Measurements from ENCODE around the gene SMARCA4.
A peak's percentile ranks its signal among the peaks of the same experiment; 100 is the strongest.
"Not testable (repeated sequence)": the region's sequence is repeated elsewhere in the genome, so short reads cannot be mapped to it uniquely, and the experiment has no call there.

SMARCA4 gene

GRCh38 chr19:11093689-11094238 is 132.9 kb downstream of the SMARCA4 start:
- H2BK12ac ChIP-seq (ENCODE audit: low read length) = no peak overlapping the region
- no peak overlapping the region for H3K27ac ChIP-seq (replicated peaks; ENCODE audit: low read length)

GRCh38 chr19:11094520-11094894 is 133.7 kb downstream of the SMARCA4 start:
- DNase-seq (ENCODE audit: low spot score) = no peak
- peaks cover 5% of the 10 kb centered on the region for H3K79me1 ChIP-seq (ENCODE audit: low read depth, low read length)
- H3K14ac ChIP-seq (ENCODE audit: low read length) = no peak overlapping the region
- H2BK120ac ChIP-seq (ENCODE audit: low read depth, low read length) = no peak overlapping the region
- H3K4me2 ChIP-seq (ENCODE audit: insufficient read depth, low read length, poor library complexity, severe bottlenecking) = no peak overlapping the region
- H3K18ac ChIP-seq (ENCODE audit: low read length) = no peak overlapping the region
- H4K91ac ChIP-seq (ENCODE audit: low read depth, low read length, poor library complexity) = no peak overlapping the region
- H3K4me1 ChIP-seq (ENCODE audit: control insufficient read depth in 2 of 2, insufficient read depth in 1 of 2, low read depth in 1 of 2, low read length in 2 of 2) = peaks cover 5 to 7% of the 10 kb centered on the region in 2 donors
- H3K23ac ChIP-seq (ENCODE audit: low read depth, low read length, poor library complexity) = no peak overlapping the region
- WGBS, 2 donors (ENCODE audit: extremely low coverage in 2 of 2, insufficient read length in 2 of 2, insufficient replicate concordance in 1 of 2) = no CpG with 5 or more reads among the region's 4 CpGs
- no peak overlapping the region for H2AK5ac ChIP-seq (ENCODE audit: low read depth, low read length)
- H3K36me3 ChIP-seq (replicated peaks in 1 of 2; ENCODE audit: control insufficient read depth in 2 of 2, insufficient read depth in 2 of 2, low read length in 2 of 2) = peaks cover 36 to 91% of the 10 kb centered on the region in 2 donors
- H2BK5ac ChIP-seq (ENCODE audit: low read length) = no peak overlapping the region
- H3K27me3 ChIP-seq (ENCODE audit: control insufficient read depth in 3 of 3, insufficient read depth in 3 of 3, low read depth in 1 of 3, low read length in 3 of 3) = no peaks in the 10 kb centered on the region
- H3K9me3 ChIP-seq (replicated peaks in 1 of 2; ENCODE audit: control insufficient read depth in 2 of 2, insufficient read depth in 1 of 2, low read depth in 1 of 2, low read length in 2 of 2) = no peaks in the 10 kb centered on the region
- H3K4me3 ChIP-seq (ENCODE audit: low read length in 2 of 2) = peak overlapping the region in 1 of 2 donors; percentile 14
- no peak overlapping the region for H3K9ac ChIP-seq (ENCODE audit: low read depth, low read length, poor library complexity)
- no peak overlapping the region for H2AFZ ChIP-seq (ENCODE audit: low read length)
- no peak overlapping the region for H3K4ac ChIP-seq (ENCODE audit: low read length)
- H2BK15ac ChIP-seq (ENCODE audit: low read length) = no peak overlapping the region
- no peak overlapping the region for H3K27ac ChIP-seq (replicated peaks; ENCODE audit: low read length)
- no peak overlapping the region for H2BK12ac ChIP-seq (ENCODE audit: low read length)
- H4K8ac ChIP-seq (ENCODE audit: low read depth, low read length) = no peak overlapping the region

More at GRCh38 chr19:11093689-11094238, 132.9 kb downstream of the SMARCA4 start:
- Histone ChIP-seq H3K4me2 (ENCODE audit: insufficient read depth, low read length, poor library complexity, severe bottlenecking) (no peak overlapping the region), H4K8ac (ENCODE audit: low read depth, low read length) (peak overlapping the region; percentile 52), H3K14ac (ENCODE audit: low read length) (no peak overlapping the region), H3K4me3 (ENCODE audit: low read length in 2 of 2) (no peak overlapping the region), H2AK5ac (ENCODE audit: low read depth, low read length) (no peak overlapping the region), H2BK15ac (ENCODE audit: low read length) (no peak overlapping the region), H3K36me3 (replicated peaks in 1 of 2; ENCODE audit: control insufficient read depth in 2 of 2, insufficient read depth in 2 of 2, low read length in 2 of 2) (peaks cover 36 to 83% of the 10 kb centered on the region in 2 donors), H3K4me1 (ENCODE audit: control insufficient read depth in 2 of 2, insufficient read depth in 1 of 2, low read depth in 1 of 2, low read length in 2 of 2) (peaks cover 5 to 7% of the 10 kb centered on the region in 2 donors), H3K9me3 (replicated peaks in 1 of 2; ENCODE audit: control insufficient read depth in 2 of 2, insufficient read depth in 1 of 2, low read depth in 1 of 2, low read length in 2 of 2) (no peaks in the 10 kb centered on the region), H4K91ac (ENCODE audit: low read depth, low read length, poor library complexity) (no peak overlapping the region), H3K9ac (ENCODE audit: low read depth, low read length, poor library complexity) (peak overlapping the region; percentile 74), H3K27me3 (ENCODE audit: control insufficient read depth in 3 of 3, insufficient read depth in 3 of 3, low read depth in 1 of 3, low read length in 3 of 3) (no peaks in the 10 kb centered on the region), H2AFZ (ENCODE audit: low read length) (no peak overlapping the region), H2BK5ac (ENCODE audit: low read length) (no peak overlapping the region), H3K79me1 (ENCODE audit: low read depth, low read length) (peaks cover 5% of the 10 kb centered on the region), H3K23ac (ENCODE audit: low read depth, low read length, poor library complexity) (peak overlapping the region; percentile 48), H3K18ac (ENCODE audit: low read length) (peak overlapping the region; percentile 60), H3K4ac (ENCODE audit: low read length) (no peak overlapping the region), H2BK120ac (ENCODE audit: low read depth, low read length) (no peak overlapping the region)
- WGBS, 2 donors (ENCODE audit: extremely low coverage in 2 of 2, insufficient read length in 2 of 2, insufficient replicate concordance in 1 of 2) = no CpG with 5 or more reads among the region's 15 CpGs
- DNase-seq (ENCODE audit: low spot score) = no peak

- peaks cover 7% of the 10 kb centered on the region for H3K79me1 ChIP-seq (ENCODE audit: low read depth, low read length)
These were observed 135.5 kb downstream of the SMARCA4 start for GRCh38 chr19:11096210-11096841.

DNA sequence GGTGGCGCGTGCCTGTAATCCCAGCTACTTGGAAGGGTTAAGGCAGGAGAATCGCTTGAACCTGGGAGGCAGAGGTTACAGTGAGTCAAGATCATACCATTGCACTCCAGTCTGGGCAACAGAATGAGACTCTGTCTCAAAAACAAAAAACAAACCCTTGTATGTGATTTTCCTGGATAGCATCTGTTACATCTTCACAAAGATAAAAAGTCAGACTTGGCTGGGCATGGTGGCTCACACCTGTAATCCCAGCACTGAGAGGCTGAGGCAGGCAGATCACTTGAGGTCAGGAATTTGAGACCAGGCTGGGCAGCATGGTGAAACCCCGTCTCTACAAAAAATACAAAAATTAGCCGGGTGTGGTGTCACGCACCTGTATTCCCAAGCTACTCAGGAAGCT is 136.5 kb downstream of the SMARCA4 start:
- not testable (repeated sequence) for H3K14ac ChIP-seq (ENCODE audit: low read length); H3K27ac ChIP-seq (replicated peaks; ENCODE audit: low read length); H2AK5ac ChIP-seq (ENCODE audit: low read depth, low read length); H4K8ac ChIP-seq (ENCODE audit: low read depth, low read length); H3K4me3 ChIP-seq (ENCODE audit: low read length in 2 of 2); H4K91ac ChIP-seq (ENCODE audit: low read depth, low read length, poor library complexity); H3K9me3 ChIP-seq (replicated peaks in 1 of 2; ENCODE audit: control insufficient read depth in 2 of 2, insufficient read depth in 1 of 2, low read depth in 1 of 2, low read length in 2 of 2); H3K9ac ChIP-seq (ENCODE audit: low read depth, low read length, poor library complexity); H2AFZ ChIP-seq (ENCODE audit: low read length); DNase-seq (ENCODE audit: low spot score); H2BK12ac ChIP-seq (ENCODE audit: low read length); H3K23ac ChIP-seq (ENCODE audit: low read depth, low read length, poor library complexity); H2BK15ac ChIP-seq (ENCODE audit: low read length); H2BK120ac ChIP-seq (ENCODE audit: low read depth, low read length); H3K27me3 ChIP-seq (ENCODE audit: control insufficient read depth in 3 of 3, insufficient read depth in 3 of 3, low read depth in 1 of 3, low read length in 3 of 3); H3K4me2 ChIP-seq (ENCODE audit: insufficient read depth, low read length, poor library complexity, severe bottlenecking); H2BK5ac ChIP-seq (ENCODE audit: low read length); H3K18ac ChIP-seq (ENCODE audit: low read length); H3K79me1 ChIP-seq (ENCODE audit: low read depth, low read length); H3K4ac ChIP-seq (ENCODE audit: low read length); H3K4me1 ChIP-seq (ENCODE audit: control insufficient read depth in 2 of 2, insufficient read depth in 1 of 2, low read depth in 1 of 2, low read length in 2 of 2)
- no CpG with 5 or more reads among the region's 6 CpGs for WGBS, 2 donors (ENCODE audit: extremely low coverage in 2 of 2, insufficient read length in 2 of 2, insufficient replicate concordance in 1 of 2)
- H3K36me3 ChIP-seq (replicated peaks in 1 of 2; ENCODE audit: control insufficient read depth in 2 of 2, insufficient read depth in 2 of 2, low read length in 2 of 2) = peaks cover 37 to 97% of the 10 kb centered on the region in 2 donors

More at GRCh38 chr19:11096210-11096841, 135.5 kb downstream of the SMARCA4 start:
- Histone ChIP-seq H2AK5ac (ENCODE audit: low read depth, low read length) (no peak overlapping the region), H3K9ac (ENCODE audit: low read depth, low read length, poor library complexity) (no peak overlapping the region), H3K27ac (replicated peaks; ENCODE audit: low read length) (no peak overlapping the region), H3K14ac (ENCODE audit: low read length) (no peak overlapping the region), H3K18ac (ENCODE audit: low read length) (no peak overlapping the region), H3K27me3 (ENCODE audit: control insufficient read depth in 3 of 3, insufficient read depth in 3 of 3, low read depth in 1 of 3, low read length in 3 of 3) (no peaks in the 10 kb centered on the region), H3K36me3 (replicated peaks in 1 of 2; ENCODE audit: control insufficient read depth in 2 of 2, insufficient read depth in 2 of 2, low read length in 2 of 2) (peaks cover 44 to 99% of the 10 kb centered on the region in 2 donors), H2BK15ac (ENCODE audit: low read length) (no peak overlapping the region), H2BK5ac (ENCODE audit: low read length) (no peak overlapping the region), H3K4me3 (ENCODE audit: low read length in 2 of 2) (no peak overlapping the region), H2AFZ (ENCODE audit: low read length) (no peak overlapping the region), H3K4ac (ENCODE audit: low read length) (no peak overlapping the region), H2BK12ac (ENCODE audit: low read length) (no peak overlapping the region), H2BK120ac (ENCODE audit: low read depth, low read length) (no peak overlapping the region), H3K23ac (ENCODE audit: low read depth, low read length, poor library complexity) (no peak overlapping the region), H4K91ac (ENCODE audit: low read depth, low read length, poor library complexity) (no peak overlapping the region), H3K9me3 (replicated peaks in 1 of 2; ENCODE audit: control insufficient read depth in 2 of 2, insufficient read depth in 1 of 2, low read depth in 1 of 2, low read length in 2 of 2) (no peaks in the 10 kb centered on the region), H4K8ac (ENCODE audit: low read depth, low read length) (no peak overlapping the region), H3K4me1 (ENCODE audit: control insufficient read depth in 2 of 2, insufficient read depth in 1 of 2, low read depth in 1 of 2, low read length in 2 of 2) (peaks cover 5 to 7% of the 10 kb centered on the region in 2 donors), H3K4me2 (ENCODE audit: insufficient read depth, low read length, poor library complexity, severe bottlenecking) (no peak overlapping the region)
- DNase-seq (ENCODE audit: low spot score) = no peak
- no CpG with 5 or more reads among the region's 10 CpGs for WGBS, 2 donors (ENCODE audit: extremely low coverage in 2 of 2, insufficient read length in 2 of 2, insufficient replicate concordance in 1 of 2)

All from neuronal stem cell (in vitro differentiated cells).